Middle frontal gyrus (tissue), 1 donor: ENCODE measurements around the gene MEF2A.
A peak's percentile ranks its signal among the peaks of the same experiment; 100 is the strongest.
"Not testable (repeated sequence)": the region's sequence is repeated elsewhere in the genome, so short reads cannot be mapped to it uniquely, and the experiment has no call there.

Experiments
- DNase-seq: peaks from one replicate; pipeline ENCODE4 v3.0.0-alpha.2; 2015; ENCODE audit warnings: low spot score; ENCODE audit errors: extremely low spot score

Gene MEF2A

DNA sequence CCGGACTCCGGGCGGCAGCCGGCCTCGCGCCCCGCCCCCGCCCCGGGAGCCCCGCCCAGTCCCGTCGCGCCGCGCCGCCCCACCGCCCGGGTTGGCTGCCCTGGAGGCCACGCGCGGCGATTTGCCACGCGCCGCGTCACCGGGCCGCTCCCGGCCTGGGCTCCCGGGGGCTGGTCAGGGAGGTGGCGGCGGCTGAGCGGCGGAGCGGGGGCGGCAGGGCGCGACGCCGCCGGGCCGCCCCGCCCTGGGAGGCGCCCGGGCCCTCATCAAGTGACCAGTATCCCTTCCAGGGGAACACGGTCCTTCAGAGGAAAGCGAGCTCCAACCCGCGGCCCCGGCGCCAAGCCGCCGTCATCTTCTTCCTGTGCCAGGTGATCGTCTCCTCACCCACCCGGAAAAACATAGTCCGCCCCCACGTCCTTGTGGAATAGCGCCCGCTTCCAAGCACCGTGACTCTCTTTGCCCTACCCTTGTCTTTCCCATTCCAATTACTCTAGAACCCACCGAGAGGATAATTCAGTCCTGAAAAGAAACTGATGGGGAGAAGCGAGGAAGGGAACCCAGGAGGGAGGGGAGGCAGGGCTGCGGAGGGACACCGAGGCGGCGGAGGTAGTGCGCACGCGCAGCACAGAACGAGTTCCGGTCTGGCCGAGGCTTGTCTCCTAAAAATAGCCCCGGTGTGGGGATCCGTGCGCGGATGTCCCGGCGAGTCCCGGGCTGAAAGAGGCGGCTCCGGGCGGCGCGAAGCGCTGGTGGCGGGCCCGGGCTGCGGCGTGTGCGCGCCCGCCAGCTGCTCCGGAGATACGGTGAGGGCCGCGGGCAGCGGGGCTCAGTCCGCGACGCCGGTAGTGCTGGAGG is at the start of gene MEF2A:
MEF2A (plus strand) TSS at position 686 of the 858 bp plus-strand sequence. CDS start 67,136 bp downstream, outside the sequence.
- peak; percentile 79 for DNase-seq

GRCh38 chr15:99518191-99518590 is 47.6 kb upstream of the MEF2A start:
- DNase-seq: no peak

GRCh38 chr15:99519366-99519765 is 46.4 kb upstream of the MEF2A start:
- DNase-seq: not testable (repeated sequence)

GRCh38 chr15:99522288-99522687 is 43.5 kb upstream of the MEF2A start:
- DNase-seq: no peak

GRCh38 chr15:99526176-99526575 is 39.6 kb upstream of the MEF2A start:
- DNase-seq: no peak

DNA sequence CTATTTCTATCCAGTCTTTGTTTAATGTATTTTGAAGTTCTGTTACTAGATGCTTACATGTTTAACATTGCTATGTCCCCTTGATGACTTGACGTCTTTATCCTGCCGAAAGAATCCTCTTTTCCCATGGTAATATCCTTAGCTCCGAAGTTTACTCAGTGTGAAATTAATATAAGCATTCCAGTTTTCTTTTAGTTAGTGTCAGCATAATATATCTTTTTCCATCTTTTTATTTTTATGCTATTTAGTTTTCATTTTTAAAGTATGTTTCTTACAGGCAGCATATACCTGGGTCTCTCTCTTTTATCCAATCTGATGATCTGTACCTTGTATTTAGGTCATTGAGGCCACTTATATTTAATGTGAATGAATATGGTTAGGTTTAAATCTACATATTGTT is 39.1 kb upstream of the MEF2A start:
- no peak for DNase-seq

GRCh38 chr15:99536422-99537040 is 29.3 kb upstream of the MEF2A start:
- DNase-seq: peak; percentile 55

DNA sequence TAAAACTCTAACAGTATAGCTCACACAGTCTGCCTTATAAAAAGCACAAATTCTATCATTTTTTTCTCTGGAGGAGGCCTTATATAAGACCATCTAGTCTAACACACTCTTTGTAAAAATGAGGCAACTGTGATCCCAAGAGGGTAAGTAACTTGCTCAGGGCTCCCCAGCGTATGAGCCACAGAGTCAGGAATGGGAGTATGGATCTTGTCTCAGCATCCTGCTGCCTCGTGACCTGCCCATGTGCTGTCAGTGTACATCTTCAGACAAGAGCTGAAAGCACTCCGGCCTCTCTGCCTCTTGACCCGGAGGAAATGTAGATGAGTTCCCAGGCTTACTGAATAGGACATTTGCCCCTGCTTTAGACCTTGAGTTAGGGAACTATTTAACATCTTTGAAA is 28.4 kb upstream of the MEF2A start:
- DNase-seq: no peak

GRCh38 chr15:99538261-99538660 is 27.5 kb upstream of the MEF2A start:
- DNase-seq: no peak

- DNase-seq: no peak
These were observed 23.0 kb upstream of the MEF2A start for GRCh38 chr15:99542828-99543227.

DNA sequence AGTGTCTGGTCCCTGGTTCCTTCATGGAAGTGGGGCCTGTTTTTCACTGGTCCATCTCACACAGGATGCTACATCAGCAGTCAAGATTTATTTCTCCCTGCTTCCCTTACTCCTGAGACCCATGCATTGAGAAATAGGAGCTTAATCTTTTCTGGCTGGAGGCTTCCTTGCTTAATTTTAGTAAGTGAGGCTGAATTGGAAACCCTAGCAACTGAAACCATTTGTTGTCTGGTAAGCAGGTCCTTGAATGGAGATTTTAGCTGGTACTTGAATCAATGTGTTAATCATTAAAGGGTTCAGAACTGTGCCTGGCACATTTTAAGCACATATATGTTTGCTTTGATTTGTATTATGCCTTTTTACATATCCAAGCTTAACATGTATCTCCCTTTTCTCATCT is 20.2 kb upstream of the MEF2A start:
- DNase-seq: no peak

DNA sequence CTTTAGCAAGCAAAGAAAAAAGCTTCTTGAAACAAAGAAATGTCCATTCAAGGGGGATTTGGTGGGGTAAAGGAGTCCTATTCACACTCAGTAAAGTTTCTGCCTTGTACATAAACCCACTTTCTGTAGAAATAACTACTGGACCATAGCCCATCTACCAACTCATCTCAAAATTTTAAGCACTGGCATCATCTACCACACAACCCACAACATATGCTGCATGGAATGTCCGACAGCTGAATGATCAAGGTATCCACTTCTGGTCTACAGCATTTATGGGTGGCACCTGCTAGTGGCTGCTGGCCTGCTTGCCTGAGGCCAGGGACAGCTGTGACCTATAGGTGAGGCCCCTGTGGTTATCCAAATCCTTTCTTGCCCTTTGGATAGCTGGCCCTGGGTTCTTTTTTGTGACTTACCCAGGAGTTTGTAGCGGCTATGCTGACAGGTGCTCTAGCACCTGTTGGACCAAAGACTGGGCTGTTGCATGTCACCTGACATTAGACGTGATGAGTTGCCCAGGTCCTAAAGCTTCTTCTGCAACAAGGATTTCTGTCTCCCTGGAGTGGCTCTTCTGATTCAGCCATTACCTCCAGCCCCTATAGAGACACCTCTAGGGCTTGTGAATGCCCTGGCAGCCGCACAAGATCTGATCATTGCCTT is 19.2 kb upstream of the MEF2A start:
- no peak for DNase-seq

DNA sequence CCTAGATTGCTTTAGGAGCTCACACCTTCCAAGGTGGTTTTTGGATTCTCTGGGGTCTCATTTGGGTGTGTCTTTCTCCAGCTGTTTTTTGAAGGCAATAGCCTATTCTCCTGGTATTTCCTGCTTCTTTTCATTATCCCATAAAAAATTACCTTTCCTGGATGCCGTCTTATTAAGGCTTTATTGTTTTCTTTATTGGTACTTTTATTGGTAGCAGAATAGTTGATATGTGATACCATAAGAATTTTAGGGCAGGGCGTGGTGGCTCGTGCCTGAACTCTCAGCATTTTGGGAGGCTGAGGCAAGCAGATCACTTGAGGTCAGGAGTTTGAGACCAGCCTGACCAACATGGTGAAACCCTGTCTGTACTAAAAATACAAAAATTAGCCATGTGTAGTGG is 18.3 kb upstream of the MEF2A start:
- no peak for DNase-seq

DNA sequence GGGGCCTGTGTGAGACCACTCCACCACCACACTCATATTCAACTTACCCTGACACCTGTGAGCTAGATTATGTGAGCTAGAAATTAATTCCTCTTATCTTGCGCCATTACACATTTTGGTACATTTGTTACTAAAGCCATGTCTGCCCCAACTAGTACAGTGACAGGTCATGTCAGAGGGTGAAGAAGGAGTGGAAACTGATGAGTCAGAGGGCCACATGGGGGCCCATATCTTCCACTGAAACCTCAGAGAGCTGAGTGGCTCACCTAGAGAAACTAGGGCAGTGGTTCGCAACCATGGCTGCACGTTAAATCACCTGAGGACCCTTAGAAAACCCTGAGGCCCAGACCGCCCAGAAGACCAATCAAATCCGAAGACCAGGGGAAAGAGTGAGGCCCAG is 15.7 kb upstream of the MEF2A start:
- DNase-seq: no peak

DNA sequence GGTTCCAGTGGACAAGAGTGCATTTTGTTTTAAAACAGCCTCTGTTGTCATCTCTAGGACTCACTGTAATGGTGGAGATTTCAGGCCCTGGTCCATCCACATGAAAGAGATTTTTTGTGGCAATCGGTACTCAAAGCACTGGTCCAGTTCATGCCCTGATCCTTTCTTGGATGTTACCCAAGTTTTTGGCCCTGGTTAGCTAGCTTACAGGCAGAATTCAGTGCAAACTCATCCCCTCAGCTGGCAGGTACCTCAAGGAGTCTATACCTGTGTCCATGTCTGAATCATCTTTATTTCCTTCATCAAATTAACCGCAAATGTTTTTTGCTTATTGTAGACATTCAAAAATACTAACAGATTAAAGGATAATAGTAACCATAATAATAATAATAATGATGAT is 13.7 kb upstream of the MEF2A start:
- no peak for DNase-seq

DNA sequence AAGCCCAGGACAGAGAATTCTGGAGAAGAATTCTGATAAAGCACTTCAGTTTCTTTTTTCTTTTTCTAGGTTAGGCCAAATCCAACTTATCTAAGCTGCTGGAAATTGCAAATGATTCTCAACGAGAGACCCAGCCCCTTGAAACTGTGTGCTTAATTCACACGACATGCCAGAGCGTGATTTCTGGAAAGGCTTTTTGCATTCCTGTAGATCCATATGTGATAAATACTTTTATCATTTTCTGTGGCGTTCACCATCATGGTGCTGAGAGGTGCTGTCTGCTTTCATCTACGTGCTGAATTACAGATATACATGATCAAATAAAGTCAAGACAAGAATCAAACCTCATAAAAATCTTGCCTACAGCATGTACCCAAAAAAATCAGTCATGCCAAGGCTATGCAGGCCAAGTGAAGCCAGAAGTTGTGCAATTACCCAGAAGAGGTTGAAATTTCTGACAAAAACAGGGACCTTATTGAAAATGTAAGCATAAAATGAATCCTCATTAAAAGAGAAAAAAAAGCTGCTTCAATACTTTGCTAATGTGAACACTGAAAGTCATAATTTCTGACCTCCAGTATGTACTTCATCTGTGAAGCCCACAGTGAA is 10.8 kb upstream of the MEF2A start:
- no peak for DNase-seq

GRCh38 chr15:99556011-99556410 is 9.8 kb upstream of the MEF2A start:
- DNase-seq: no peak

- no peak for DNase-seq
These were observed 9.2 kb upstream of the MEF2A start for GRCh38 chr15:99556578-99556977.

DNA sequence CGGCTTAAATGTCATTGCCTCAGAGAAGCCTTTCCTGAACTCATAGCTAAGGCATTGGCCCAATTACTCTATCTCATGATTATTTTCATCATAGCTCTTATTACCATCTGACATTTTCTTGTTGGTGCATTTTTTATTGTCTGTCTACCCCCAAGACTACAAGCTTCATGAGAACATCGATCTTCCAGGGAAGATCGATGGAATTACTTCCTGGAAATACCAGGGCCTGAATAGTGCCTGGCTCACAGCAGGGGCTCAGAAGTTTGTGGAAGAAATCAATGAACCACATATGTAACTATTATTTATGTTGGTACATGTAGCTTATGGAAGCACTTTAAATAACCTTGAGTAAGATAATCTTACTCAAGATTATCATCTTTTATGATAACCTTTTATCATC is 7.7 kb upstream of the MEF2A start:
- DNase-seq: no peak

DNA sequence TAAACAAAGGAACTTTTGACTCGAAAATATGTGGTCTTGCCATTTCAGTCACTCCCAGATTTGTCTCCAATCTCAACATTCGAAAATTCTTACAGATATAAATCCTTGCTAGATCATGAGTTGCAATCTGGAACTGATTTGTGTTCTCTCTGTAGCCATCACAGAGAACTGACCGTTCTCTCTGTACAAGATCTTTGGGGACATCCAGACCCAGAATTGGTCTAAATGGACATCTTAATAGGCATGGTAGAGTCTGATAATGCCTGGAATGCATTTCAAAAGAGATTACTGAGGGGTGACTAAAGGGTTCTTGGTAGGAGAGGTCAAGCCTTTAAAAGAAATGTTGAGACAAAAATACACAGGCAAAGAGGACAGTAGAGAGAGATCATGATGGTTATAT is 7.2 kb upstream of the MEF2A start:
- DNase-seq: no peak

DNA sequence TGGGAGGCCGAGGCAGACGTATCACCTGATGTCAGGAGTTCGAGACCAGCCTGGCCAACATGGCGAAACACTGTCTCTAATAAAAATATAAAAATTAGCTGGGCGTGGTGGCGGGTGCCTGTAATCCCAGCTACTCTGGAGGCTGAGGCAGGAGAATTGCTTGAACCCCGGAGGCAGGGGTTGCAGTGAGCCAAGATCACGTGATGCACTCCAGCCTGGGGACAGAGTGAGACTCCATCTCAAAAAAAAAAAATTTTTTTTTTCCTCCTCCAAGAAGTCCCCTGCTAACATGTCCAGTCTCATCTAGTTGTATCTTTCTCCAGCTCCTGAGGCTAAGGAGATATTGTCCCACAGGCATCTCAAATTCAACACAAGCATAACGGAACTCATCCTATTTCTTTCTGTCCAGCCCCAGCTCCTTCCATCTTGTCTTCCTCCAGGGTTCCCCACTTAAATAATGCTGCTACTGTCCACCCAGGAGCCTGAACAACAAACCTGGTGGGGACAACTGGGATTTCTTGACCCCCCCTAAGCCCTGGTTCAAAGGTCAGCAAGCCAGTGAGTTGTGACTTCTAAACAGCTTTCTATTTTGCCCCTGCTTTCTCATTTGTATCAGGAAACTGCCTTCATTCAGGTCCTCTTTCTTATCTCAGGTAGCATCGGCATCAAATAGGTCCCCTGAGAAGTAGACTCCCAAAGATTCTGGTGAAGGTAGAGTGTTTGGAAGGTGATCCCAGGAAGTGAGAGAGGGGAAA is 4.1 kb upstream of the MEF2A start:
- no peak for DNase-seq
